ENCODE measurements around the gene AFF2.

The AFF2 gene

DNA sequence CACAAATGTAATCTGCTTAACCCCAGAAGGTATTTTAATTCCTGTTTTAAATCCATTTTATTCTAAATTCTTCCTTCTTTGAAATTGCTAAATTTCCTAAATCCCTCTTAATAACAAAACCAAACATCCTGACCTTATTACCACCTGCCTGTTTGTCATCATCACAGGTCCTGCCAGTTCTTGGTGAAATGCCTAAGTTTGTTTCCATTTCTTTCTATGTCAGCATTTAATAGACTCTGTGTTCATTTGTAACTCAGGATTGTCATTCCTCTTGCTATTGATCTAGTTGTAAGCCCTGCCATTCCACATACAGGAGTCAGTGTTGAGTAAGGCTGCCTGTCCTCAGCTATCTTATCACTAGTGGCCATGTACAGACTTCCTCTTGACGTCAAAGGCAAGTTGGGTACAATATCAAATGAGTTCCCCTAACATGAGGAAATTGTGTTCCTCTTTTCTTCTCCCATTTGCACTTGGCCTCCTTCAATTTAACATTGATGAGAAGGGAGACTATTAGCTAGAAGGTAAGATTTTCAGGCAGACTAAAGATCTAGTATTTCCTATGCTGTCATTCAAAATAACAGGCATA, 440.1 kb downstream of the AFF2 start:
- no peak for DNase-seq

DNA sequence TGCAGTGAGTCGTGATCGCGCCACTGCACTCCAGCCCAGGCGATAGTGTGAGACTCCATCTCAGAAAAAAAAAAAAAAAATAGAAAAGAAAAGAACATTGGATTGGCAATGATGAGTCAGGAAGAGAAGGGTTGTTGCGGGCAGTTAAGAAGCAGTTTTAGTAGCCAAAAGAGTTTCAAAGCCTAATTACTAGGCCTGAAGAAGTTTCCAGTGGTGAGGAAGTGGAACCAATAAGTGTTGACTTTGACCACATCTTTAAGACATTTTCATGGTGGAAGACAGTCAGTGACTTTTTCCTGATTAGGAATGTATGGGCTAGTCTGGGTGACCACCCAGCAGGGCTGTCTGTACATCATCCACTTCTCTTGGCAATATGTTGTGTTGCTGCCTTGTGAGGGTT, 442.3 kb downstream of the AFF2 start:
- no peak for DNase-seq

DNA sequence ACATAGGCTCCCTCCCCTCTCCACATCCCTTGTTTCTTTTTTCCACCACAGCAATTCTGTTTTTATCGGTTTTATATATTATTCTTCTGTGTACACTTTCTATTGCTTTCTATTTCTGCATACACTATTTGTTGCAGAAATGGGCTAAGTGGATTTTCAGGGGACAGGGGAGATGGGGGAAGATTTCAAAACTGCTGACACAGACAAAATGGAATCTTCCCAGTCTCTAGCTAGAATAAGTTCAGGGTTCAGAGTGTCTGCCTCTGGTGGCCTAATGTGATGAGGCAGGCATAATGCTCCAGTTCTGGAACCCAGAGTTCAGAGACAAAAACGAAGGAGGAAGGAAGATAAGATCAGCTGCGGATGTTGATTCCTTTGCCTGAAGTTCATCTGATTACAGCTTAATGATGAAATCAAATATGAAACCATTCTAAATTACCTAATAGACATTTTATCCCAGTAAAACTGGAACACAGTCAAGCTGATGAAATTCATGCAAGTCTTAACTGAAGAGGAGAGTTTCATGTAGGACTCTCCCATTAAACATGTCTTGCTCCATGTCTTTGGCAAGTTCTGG, 447.1 kb downstream of the AFF2 start:
- no peak for DNase-seq

DNA sequence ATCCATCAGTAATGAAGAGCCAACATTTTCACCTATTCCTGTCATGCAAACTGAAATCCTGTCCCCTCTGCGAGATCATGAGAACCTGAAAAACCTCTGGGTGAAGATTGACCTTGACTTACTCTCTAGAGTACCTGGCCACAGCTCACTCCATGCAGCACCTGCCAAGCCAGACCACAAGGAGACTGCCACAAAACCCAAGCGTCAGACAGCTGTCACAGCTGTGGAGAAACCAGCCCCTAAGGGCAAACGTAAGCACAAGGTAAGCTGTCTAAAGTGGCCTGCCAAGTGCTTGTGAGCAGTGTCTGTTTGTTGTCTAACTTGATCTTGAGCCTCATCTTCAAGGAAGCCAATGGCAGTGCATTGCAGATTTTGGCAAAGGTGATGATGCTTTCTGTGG, 455.9 kb downstream of the AFF2 start:
- no peak for DNase-seq

DNA sequence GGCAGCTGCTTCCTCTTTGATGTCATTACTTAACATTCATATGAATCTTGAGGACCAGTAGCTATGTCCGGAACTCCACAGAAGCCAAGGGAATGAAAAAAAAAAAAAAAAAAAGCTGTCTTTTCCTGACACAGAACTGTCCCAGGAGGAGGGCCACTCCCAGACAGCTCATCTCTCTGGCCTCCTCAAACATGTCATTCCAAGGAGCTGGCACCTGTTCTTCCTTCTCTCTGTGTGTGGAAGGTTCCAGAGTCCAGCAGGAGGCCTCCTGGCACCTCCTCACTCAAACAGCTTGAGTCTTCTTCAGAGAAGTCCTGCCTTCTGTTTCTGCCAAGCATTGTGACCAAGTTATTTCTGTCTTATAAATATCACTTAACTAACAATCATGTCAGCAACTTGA, 458.5 kb downstream of the AFF2 start:
- DNase-seq: no peak

DNA sequence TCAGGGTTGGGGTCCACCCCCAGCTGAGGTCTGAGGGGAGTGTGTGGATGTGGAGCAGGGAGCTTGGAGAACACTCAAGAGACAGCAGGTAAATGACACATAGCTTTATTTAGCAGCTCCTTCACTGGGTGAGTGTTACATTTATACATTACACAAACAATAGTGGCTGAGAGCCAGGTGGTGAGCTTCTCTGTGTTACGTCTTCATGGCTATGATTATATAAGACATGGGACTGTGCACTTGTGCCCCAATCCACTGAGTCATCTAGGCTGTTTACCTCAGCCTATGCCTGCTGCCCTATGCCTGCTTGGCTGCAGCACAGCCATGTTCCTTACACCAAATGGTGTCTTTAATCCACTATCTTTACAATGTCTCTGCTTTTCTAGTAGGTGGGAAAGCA, 459.6 kb downstream of the AFF2 start:
- no peak for DNase-seq

DNA sequence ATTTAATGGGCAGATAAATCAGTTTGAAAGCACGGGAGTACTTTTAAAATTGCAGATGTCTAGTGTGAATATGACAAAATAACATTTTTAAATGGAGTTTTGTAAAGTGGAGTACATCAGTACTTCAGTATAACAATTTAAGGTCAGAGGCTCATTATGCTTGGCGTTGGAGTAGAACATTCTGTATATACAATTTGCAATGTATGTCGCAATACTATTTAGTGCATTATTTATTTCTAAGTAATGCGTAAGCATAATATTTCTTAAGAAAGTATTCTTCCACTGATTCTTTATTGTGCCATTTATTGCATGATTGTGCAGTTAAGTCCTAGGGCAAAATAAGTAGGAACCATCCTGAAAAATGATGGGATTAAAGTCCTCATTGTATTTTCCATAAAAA, 461.6 kb downstream of the AFF2 start:
- DNase-seq: no peak

DNA sequence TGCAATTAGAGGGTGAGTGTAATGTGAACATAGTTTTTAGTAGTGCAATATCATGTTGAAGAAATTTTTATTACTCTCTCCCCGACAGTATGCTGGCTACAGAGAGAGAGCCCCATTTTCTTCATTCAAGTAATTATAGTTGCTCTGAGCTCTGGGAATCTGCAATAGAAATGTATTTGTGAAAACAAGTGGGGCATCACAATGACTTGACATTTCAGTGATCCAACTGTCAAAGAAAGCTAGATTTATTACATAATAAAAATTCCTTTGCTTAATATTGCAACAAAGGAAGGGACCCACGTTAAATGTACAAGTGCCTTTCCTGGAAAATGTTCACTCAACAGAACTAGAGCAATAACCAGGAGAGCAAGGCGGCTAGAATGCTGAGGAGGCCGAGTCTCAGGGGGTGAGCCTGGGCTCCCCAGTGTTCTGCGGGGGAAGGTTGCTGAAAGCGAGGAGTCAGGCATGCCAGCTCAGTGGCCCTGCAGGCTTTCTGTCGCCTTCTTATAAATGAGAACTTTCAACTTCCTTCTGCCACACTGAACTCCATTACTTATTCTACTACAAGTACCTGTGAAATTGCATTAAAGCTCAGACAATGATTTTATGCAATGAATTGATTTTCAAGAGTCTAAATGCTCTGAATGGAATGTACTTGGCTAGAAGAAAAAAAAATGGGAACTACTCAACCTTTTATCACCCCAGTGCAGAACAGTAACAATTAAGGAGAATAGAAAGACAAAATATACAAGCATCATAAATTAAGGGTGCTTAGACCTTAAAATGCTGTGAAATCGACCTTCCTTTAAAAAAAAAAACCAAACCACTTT, 476.4 kb downstream of the AFF2 start:
- no peak for DNase-seq

DNA sequence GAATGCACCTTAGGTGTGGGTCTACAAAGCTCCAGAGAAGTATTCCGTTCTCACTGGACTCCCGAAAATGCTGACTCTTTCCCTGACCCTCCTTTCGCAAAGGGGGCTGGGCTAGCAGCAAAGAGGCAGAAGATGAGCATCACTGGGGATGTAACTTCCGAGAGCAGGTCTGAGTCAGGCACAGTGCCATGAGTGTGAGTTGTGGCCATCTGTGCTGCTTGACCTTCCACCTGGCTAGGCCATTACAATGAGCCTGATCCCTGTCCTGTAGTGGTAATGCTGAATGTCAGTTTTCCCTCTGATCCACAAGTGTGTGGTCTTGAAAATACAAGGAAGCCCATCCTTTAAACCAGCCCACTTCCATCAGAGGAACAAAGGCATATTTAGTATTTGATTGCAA, 479.4 kb downstream of the AFF2 start:
- DNase-seq: no peak

DNA sequence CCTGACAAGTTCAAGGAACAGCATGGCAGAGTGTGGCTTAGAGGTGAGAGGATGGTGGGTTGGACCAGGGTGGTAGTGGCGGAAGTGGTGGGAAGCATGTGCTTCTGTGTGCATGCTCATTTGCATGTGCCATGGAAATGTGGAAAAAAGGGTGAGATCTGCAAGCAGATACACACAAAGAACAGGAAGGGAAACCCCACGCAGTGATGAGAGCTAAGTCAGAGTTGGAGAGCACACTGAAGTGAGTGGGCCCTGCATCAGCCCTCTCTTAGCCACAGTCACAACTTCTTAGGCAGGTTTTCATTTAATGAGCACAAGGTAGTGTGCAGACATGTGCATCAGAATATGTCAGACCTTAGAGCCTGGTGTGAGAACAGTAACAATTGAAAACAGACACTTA, 483.8 kb downstream of the AFF2 start:
- DNase-seq: no peak

DNA sequence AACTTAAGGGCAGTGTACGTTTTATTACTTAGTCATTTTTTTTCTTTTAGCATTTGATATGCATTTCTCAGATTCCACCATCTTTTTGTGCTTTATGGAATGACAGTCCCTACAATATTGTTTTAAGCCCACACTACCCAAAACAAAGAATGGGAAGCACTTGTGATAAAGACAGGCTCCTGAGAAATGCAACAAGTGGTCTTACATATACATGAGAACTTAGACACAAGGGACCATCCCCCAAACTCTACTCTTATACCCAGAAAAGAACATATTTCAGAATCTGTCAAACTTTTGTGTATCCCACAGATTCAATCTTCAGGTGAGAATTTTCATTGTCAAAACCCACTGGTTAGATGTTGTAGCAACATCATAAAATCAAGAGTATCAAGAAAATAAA, 491.1 kb downstream of the AFF2 start:
- no peak for DNase-seq

DNA sequence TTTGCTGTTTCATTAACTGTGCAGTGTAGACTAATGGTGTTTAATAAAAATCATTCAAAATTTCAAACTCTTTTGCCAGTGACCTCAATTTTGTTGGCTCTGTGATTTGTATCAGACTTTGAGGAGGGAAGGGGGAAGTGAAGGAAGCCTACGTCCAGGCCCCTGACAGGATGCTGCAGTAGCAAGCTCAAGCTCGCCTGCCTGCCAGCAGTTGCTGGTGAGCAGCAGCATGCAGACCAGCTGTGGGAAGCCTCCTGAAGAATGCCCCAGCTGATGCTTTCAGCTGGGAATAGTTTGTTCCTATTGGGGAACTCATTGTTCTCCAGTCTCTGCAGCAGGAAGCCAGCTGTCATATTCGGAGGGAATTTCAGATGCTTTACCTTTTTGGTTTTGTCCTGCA, 495.2 kb downstream of the AFF2 start:
- DNase-seq: no peak

DNA sequence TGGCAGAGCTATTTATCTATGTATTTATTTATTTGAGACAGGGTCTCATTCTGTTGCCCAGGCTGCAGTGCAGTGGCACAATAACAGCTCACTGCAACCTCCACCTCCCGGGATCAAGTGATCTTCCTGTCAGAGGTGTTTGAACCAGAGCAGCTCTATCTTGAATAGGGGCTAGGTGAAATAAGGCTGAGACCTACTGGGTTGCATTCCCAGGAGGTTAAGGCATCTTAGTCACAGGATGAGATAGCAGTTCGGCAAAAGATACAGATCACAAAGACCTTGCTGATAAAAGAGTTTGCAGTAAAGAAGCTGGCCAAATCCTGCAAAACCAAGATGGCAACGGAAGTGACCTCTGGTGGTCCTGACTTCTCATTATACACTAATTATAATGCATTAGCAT, 501.9 kb downstream of the AFF2 start:
- no peak for DNase-seq

DNA sequence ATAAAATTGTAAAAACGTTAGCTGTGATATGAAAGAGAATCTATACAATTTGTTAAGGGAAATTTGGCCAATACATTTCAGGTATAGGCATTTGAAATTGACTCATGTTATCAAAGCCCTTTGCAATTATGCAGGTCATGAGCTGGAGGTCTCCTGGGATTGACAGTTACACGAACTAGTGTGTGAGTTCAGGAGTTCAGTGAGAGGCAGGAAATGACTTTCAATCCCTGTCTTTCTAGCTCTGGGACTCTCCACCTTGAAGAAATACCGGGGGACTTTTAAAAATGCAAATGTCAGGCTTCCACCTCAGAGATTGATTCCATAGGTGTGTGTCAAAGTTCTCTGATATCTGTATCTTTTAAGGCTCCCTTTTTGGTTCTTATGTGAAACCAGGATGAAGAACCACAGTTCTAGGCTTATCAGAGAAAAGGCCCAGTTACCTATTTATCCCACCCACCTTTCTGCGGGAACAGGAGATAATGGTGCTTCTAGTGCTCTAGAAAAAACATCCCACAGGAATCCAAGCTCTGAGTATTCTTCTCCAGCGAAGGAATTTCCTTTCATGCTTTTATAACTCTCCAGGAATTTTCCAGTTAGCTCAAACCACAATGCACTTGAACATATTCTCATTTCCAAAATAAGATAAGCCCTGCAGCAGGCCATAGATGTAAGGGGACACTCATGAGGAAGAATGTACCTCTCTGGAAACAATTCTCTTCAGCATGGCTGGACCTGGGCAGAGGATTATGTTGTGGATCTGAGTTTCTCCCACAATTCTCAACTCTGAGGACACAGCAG, 503.6 kb downstream of the AFF2 start:
- DNase-seq: no peak

DNA sequence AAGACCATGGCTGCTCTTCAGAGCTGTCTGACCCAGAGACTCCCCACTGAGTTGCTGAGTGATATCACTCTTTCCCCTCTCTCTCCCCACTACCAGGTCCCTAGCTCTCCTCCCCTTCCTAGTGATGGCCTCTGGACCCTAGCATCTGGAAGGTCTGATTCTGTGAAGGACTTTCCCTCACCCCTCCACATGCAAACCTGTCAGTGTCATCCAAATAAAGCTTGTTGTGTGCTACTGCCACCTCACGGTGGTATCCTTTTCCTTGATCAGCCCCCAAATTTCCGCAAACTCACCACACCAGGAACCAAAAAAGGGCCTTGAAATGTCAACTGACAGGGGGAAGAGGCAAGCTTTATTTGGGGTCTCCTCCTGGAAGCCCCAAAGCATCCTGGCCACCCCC, 504.5 kb downstream of the AFF2 start:
- no peak for DNase-seq

DNA sequence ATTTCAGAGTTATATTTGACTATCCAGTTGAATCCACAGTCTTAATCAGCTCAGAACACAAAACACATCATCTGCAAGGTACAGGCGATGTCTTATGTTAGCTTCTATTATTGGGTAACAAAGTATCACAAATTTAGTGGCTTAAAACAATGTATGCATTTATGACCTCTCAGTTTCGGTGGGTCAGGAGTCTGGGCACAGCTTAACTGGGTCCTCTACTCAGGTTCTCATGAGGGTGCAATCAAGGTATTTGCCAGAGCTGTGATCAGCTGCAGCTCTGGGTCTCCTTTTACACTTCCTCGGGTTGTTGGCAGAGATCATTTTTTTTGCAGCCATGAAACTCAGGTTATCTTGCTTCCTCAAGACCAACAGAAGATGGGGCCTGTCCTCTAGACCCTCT, 505.8 kb downstream of the AFF2 start:
- DNase-seq: no peak

DNA sequence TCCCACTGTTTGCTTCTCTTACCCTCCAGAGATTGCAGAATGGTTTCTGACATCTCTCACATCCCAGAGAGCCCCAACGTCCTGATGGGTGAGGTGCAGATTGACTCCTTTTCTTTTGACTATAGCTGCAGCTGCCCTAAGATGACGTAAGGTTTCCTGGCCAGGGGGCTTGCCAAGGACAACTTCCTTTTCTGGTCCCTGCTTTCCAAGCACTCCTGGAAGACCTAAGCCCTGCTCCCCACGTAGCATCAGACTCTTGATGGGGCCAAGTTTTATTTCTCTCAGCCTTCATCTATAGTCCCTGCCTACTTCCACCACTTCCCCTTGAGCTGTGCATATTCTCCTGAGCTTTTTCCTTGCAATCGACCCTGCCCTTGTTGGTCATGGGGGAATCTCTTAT, 507.0 kb downstream of the AFF2 start:
- no peak for DNase-seq

DNA sequence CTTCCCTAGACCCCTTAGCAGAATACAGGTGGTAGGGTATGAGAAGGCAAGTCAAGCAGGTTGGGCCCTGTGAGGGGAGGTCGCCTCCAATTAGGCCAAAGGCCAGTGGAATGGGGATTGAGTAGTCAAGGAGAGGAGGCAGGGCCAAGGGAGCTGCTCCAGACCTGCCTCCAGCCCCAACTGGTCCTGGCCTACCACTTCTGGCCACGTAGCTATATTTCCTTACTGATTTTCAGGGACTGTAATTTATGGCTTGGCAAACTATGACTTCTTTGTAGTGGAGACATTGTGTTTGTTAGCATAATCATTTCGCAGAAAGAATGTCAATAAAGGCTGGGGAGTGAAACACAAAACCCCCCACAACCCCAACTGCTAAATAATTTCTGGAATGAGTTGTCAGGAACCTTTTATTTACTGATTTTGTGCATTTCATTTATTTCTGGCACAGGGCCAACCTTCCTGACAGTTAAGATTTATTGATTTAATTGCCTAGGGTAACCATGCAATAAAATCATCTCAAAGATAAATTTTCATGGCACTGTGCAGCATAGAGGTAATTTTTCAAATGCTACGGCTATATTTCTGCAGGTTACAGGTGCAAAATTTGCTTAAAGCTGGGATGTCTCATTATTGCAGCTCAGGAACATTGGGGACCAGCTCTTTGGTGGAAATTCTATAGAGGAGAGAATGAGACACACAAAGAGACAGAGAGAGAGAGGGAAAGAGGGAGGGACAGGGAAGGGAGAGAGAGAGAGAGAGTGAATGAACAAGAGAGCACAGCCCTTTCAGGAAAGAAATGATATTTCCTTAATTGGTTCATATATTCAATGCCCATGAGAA, 509.8 kb downstream of the AFF2 start:
- DNase-seq: no peak

DNA sequence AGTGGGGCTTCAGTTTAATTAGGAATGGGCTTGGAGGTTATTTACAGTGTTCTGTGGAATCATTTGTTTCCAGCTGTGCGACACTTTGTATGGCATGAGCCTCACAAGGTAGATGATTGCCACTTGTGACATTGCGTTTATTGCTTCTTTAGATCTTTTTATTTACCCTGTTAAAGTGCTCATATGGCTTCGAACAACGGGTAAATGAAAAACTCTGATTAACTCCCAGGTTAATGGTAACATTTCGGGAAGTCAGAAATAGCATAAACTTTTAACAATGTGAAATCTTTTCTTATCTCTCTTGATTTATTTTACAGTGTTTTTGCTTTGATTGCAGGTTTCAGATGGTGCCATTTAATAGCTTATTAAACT, 510.4 kb downstream of the AFF2 start:
- DNase-seq: no peak

DNA sequence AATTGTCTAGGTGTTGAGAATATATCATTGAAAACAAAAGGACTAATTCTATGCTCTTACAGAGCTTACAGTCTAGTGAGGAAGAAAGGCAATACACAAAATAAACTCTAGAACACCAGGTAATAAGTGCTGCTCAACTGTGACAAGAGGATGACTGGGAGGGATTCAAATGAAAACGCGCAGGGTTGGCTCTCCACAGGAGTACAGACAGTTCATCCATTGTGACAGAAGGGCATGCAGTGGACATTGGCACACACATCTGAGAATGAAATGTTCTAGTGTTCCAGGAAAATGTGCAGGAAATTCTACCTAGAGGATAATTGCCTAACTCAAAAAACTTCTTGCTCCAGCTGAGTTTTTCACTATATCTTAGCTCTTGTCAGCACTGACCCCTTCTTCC, 512.7 kb downstream of the AFF2 start:
- no peak for DNase-seq

DNA sequence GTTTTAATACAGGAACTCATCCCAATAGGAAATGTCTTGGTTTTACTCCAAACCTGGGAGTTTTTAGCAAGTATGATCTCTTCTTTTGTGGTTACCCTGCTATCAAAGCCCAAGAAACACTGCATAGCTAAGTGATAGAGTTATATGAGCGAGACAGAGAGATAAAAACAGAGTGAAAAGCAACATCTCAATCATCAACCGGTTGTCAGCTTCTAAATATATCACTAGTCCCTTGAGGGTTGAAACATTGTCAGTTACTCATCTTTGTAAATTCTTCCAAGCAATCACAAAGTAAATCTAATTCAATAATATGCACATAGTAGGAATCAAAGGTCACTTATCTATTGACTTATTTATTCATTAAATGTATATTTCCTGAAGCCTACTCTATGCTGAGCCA, 520.7 kb downstream of the AFF2 start:
- DNase-seq: no peak

DNA sequence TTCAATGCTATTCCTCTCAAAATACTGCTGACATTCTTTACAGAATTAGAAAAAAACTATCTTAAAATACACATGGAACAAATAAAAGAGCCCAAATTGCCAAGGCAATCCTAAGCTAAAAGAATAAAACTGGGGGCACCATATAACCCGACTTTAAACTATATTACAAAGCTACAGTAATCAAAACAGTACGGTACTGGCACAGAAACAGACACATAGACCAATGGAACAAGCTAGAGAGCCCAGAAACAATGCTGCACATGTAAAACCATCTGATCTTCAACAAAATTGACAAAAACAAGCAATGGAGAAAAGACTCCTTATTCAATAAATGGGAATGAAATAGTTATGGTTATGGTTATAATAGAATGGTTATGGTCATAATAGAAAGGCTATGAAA, 522.1 kb downstream of the AFF2 start:
- no peak for DNase-seq

DNA sequence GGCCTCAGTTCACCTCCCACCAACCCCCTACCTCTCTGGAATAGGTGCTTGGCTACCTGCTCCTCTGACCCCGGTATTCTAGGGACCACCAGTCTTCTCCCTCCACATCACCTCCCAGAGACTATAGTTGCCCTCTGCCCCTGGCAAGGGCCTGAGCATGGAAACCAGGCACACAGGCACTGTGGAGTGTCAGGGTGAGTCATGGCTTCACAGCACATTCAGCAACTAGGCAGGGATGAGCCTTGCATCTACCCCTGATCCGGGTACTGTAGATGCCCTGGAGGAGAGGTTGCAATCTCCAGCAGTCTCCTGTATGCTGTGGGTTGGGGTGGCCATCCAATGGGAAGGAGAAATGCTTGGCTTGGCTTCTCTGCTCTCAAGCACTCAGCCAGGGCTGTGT, 532.0 kb downstream of the AFF2 start:
- no peak for DNase-seq

Data from EL (cell line).